GM12892 (cell line): Measurements from ENCODE around the gene COL6A2.
"Not testable (repeated sequence)": the region's sequence is repeated elsewhere in the genome, so short reads cannot be mapped to it uniquely, and the experiment has no call there.

Experiments
- DNase-seq: peaks from one replicate; pipeline ENCODE4 v3.0.0; 2011; ENCODE audit not compliant: insufficient read length
- FAIRE-seq: peaks from 2 replicates; lab custom pipeline; 2011; peaks lifted over from hg19 to GRCh38; lab: Jason Lieb, UNC
- POLR2A ChIP-seq: IDR thresholded peaks from 2 replicates; pipeline ENCODE4 v1.6.1; 2011; ENCODE audit warnings: low read depth, low read length, control low read depth
- POLR2AphosphoS5 ChIP-seq: IDR thresholded peaks from 2 replicates; pipeline ENCODE4 v1.6.1; 2011; ENCODE audit warnings: low read depth, low read length, control low read depth
- TAF1 ChIP-seq: IDR thresholded peaks from 2 replicates; pipeline ENCODE4 v1.6.1; 2011; ENCODE audit warnings: low read depth, mild to moderate bottlenecking, control low read depth, low read length, borderline replicate concordance

COL6A2 gene

DNA sequence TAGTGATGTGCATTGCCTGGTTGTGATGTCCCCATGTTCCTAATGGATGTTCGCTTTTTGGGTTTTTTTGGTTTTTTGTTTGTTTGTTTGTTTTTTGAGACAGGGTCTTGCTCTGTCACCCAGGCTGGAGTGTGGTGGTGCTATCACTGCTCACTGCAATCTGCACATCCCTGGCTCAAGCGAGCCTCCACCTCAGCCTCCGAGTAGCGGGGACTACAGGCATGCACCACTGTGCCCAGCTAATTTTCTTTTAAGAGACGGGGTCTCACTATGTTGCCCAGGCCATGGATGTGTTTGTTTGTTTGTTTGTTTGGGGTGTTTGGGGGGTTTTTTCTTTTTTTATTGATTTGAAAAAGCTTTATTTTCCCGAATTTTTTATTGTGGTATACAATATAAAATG lies 2.1 kb downstream of the COL6A2 start:
- TF ChIP-seq POLR2A = no peak
- TF ChIP-seq TAF1 = no peak
- FAIRE-seq = no peak
- no peak for DNase-seq

GRCh38 chr21:46100426-46100825 lies 2.5 kb downstream of the COL6A2 start:
- DNase-seq (no peak), FAIRE-seq (no peak)

DNA sequence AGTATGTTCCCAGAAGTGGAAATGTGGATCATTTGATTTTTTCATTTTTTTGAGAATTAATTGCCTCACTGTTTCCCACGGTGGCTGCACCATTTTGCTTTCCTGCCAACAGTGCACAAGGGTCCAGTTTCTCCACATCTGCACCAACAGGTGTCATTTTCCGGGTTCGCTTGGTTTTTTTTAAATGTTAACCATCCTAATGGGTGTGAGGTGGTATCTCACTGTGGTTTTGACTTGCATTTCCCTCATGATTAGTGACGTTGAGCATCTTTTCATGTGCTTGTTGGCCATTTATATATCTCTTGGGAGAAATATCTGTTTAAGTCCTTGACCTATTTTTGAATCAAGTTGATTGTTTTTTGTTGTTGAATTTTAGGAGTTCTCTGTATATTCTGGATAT lies 3.0 kb downstream of the COL6A2 start:
- FAIRE-seq = no peak
- DNase-seq = no peak
- no peak for TF ChIP-seq POLR2AphosphoS5

More at GRCh38 chr21:46100426-46100825, 2.5 kb downstream of the COL6A2 start:
- TF ChIP-seq TAF1 = no peak
- TF ChIP-seq POLR2AphosphoS5 = no peak
- no peak for TF ChIP-seq POLR2A

DNA sequence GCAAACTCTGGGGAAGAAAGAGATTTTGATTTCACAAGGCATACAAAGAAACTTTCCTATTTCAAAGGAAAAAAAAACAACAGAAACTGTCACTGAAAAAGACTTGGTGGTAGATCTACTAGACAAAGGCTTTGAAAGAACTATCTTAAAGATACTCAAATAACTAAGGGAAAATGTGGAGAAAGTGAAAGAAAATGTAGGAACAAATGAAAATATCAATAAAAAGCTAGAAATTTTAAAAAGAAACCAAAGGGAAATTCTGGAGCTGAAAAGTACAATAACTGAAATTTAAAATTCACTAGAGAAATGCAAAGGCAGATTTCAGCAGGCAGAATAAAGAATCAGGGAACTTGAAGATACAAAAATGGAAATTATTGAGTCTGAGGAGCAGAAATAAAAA lies 6.2 kb downstream of the COL6A2 start:
- DNase-seq = no peak
- FAIRE-seq = no peak
- TF ChIP-seq POLR2AphosphoS5 (no peak), POLR2A (no peak), TAF1 (no peak)

GRCh38 chr21:46107376-46107775 lies 9.5 kb downstream of the COL6A2 start:
- FAIRE-seq, DNase-seq: not testable (repeated sequence)

DNA sequence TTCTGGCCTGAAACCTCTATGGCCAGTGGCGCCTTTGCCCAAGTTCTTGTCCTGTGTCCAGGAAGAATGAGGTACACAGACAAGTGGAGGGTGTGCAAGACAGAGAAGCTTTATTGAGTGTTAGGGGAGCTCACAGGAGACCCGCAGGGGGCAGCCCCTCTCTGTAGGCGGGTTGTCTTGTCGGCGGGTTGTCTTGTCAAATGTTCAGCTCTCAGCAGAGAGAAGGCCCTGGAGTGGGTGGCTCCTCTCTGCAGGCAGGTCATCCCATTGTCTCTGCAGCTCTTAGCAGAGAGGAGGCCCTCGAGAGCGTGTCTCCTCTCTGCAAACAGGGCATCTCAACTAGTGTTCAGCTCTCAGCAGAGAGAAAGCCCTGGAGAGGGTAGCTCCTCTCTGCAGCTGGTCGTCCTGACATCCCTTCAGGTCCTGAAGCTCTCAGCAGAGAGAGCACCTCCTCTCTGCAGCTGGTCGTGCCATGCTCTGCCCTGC lies 11.0 kb downstream of the COL6A2 start:
- TF ChIP-seq POLR2AphosphoS5 (no peak), TAF1 (no peak), POLR2A (no peak)
- DNase-seq (no peak), FAIRE-seq (no peak)

- no peak for TF ChIP-seq POLR2A
- no peak for TF ChIP-seq POLR2AphosphoS5
- TF ChIP-seq TAF1 = no peak
- DNase-seq (no peak), FAIRE-seq (no peak)
These were observed 11.7 kb downstream of the COL6A2 start for GRCh38 chr21:46109313-46110221.

DNA sequence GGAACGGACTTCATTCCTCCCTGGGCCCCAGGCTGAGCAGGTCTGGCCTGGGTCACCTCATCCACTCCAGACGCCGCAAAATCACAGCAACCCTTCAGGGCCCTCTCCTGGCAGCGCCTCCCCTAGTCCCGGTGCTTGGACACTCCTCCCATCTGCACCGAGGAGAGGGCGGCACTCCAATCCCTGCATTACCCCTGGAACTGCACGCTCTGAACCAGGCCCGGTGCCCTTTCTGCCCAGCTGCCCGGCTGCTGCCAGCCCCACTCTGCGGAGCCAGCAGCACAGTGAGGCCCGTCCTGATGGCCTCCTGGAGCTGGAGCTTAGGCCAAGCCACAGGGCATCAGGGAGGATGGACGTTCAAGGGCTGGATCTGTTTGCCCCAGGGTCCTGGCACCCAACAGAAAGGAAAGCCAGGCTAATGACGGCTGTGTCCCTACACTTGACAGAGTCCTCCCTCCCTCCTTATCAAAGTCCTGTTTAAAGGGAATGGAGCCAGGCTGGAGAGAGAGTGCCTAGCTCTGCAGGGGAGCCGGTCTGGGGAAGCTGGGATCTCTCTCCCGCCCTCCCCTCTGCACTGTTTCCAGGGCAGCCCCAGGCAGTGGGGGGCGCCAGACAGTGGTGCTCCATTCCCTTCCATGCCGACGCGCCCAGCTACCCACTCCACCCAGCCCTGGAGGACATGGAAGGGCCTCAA lies 12.7 kb downstream of the COL6A2 start:
- peak; percentile 5 for DNase-seq
- TF ChIP-seq POLR2AphosphoS5 = no peak
- no peak for TF ChIP-seq TAF1
- TF ChIP-seq POLR2A = no peak
- no peak for FAIRE-seq

DNA sequence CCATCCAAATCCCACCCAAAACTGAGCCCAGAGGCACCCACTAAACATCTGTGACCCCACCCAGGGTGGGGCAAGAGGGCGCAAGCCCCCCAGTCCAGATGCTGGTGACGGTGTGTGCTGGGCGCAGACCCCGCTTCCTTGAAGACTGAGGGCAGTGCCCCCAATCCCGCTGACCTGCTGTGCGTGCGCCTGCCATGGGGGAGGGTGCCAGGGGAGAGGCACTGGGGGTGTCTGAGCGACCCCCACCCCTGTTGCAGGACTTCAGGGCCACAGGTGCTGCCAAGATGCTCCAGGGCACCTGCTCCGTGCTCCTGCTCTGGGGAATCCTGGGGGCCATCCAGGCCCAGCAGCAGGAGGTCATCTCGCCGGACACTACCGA lies 13.3 kb downstream of the COL6A2 start:
- TF ChIP-seq POLR2A = no peak
- FAIRE-seq (no peak), DNase-seq (peak; percentile 9)

GRCh38 chr21:46111857-46112724 lies 14.2 kb downstream of the COL6A2 start:
- FAIRE-seq (no peak), DNase-seq (peak; percentile 8)
- no peak for TF ChIP-seq POLR2A

DNA sequence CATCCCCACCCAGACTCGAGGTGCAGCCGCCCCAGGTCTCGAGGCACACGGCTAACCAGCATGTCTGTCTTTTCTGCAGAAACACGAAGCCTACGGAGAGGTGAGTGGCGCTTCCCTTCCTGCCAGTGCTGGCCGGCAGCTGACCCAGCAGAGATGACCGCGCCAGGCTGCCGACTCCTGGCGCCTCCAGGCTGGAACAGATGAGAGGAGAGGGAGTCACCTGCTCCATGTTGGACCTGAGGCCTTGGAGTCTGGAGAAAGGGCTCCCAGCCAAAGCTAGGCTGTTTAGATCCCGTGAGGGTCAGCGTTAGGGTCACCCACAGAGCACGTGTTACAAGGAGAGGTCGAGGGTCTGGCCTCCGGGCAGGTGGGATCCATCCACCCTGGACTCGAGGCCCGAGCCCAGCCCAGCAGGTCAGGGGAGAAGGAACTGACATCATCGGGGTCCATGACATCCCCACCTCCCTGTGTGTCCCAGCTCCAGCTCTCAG lies 14.9 kb downstream of the COL6A2 start:
- no peak for TF ChIP-seq TAF1
- TF ChIP-seq POLR2A = no peak
- TF ChIP-seq POLR2AphosphoS5 = no peak
- DNase-seq (no peak), FAIRE-seq (no peak)
